ENCODE results near the gene PLCB2.

DNA sequence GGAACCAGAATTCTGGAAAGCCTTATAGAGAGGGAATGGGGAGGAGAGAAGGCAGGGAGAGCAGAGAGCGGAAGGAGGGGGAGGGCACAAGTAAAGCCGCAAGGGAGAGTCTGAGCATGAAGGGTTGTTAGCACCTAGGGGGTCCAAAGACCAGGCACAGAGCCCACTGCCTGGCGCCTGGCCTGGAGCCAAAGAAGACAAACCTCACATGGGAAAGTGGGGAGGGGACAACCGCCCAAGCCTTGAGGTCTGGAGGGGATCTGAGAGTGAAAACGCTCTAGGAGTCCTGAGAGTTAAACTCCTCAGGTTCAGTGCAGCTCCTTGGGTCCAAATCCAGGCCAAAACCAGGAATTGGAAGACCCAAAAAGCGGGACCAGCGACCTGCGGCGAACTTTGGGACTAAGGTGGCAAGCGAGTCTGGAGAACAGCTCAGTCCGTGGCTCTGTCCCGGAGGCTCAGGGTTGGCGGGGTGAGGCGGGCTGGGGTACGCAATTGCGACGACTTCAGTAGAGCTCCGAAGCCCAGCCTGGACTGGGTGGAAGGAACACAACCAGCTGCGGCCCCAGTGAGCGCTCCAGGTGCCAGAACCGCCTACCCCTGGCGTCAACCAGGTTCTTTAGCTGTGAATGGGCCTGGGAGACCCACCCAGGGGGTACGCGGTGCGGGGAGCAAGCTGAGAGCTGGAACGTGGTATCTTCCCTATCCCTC lies 14.9 kb upstream of the PLCB2 start:
- TF ChIP-seq, protein P1, sequence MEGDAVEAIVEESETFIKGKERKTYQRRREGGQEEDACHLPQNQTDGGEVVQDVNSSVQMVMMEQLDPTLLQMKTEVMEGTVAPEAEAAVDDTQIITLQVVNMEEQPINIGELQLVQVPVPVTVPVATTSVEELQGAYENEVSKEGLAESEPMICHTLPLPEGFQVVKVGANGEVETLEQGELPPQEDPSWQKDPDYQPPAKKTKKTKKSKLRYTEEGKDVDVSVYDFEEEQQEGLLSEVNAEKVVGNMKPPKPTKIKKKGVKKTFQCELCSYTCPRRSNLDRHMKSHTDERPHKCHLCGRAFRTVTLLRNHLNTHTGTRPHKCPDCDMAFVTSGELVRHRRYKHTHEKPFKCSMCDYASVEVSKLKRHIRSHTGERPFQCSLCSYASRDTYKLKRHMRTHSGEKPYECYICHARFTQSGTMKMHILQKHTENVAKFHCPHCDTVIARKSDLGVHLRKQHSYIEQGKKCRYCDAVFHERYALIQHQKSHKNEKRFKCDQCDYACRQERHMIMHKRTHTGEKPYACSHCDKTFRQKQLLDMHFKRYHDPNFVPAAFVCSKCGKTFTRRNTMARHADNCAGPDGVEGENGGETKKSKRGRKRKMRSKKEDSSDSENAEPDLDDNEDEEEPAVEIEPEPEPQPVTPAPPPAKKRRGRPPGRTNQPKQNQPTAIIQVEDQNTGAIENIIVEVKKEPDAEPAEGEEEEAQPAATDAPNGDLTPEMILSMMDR (IDR thresholded peaks at IDR 0.05) = no peak
- TF ChIP-seq ZFX (IDR thresholded peaks at IDR 0.05; ENCODE audit: borderline replicate concordance) = no peak
